Adrenal gland (tissue), 5 donors: ENCODE results near the gene LPXN.

Source experiments
- POLR2A ChIP-seq, 2 donors: fragments of 450-650 bp; IDR thresholded peaks; one replicate each; pipeline ENCODE4 v1.6.1; 2017; ENCODE audit warnings: antibody characterized with exemption in 2 of 2, mild to moderate bottlenecking in 2 of 2, moderate library complexity in 1 of 2
- TF ChIP-seq, protein P1 (sequence below), 6 experiments: fragments of 450-650 bp in 4 of 6; fragments of 200-600 bp in 2 of 6; sonication (generic) in 1 of 6; IDR thresholded peaks; 1 replicate in 5 of 6; 2 replicates in 1 of 6; pipeline versions ENCODE4 v1.5.1 to v1.8.0; 2016 to 2021; ENCODE audit warnings: antibody characterized with exemption in 6 of 6, mild to moderate bottlenecking in 2 of 6, moderate library complexity in 1 of 6
- donor health status: DM: no; HTN: no; CAD: no.

DNA sequence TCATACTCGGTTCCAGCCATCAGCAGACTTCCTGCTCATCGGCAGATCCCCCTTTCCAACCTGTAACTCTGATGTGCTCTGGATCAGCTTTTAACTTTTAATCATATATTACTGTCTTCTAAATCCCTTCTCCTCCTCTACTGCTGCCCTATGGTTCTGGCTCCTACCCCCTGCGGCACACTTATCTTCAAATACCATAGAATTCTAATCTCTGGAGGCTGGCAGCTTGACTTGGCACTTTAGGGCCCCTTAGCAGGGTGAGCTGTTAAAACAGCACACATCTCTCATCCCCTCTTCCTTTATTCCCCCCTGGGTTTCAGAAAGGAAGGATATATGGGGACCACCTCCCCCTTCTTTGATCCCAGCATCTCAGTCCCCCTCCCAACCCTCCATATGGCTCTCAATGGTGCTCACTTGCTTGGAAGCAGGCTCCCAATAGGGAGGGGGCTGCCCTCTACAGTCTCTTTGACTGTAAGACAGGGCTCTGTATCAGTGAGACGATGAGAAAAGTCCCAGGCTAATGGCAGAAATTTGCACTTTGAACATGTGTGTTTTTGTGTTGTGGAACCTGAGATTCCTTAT lies 42.4 kb upstream of the LPXN start:
- no peak for TF ChIP-seq POLR2A (IDR thresholded peaks at IDR 0.05)
- TF ChIP-seq, protein P1, sequence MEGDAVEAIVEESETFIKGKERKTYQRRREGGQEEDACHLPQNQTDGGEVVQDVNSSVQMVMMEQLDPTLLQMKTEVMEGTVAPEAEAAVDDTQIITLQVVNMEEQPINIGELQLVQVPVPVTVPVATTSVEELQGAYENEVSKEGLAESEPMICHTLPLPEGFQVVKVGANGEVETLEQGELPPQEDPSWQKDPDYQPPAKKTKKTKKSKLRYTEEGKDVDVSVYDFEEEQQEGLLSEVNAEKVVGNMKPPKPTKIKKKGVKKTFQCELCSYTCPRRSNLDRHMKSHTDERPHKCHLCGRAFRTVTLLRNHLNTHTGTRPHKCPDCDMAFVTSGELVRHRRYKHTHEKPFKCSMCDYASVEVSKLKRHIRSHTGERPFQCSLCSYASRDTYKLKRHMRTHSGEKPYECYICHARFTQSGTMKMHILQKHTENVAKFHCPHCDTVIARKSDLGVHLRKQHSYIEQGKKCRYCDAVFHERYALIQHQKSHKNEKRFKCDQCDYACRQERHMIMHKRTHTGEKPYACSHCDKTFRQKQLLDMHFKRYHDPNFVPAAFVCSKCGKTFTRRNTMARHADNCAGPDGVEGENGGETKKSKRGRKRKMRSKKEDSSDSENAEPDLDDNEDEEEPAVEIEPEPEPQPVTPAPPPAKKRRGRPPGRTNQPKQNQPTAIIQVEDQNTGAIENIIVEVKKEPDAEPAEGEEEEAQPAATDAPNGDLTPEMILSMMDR (IDR thresholded peaks at IDR 0.05) = no peak
